Mucosa of rectum (tissue), 2 donors: ENCODE results near the gene AR.

Source experiments
- H3K27ac ChIP-seq, 2 donors: one replicate each; pipeline ENCODE4 v1.7.0; 2013; ENCODE audit warnings: inconsistent platforms in 2 of 2, low read depth in 2 of 2, low read length in 2 of 2
- H3K27me3 ChIP-seq, 2 donors: one replicate each; pipeline ENCODE4 v1.7.0; 2013; ENCODE audit warnings: low read length in 2 of 2; ENCODE audit not compliant: control insufficient read depth in 2 of 2, insufficient read depth in 2 of 2
- H3K36me3 ChIP-seq, 2 donors: one replicate each; pipeline ENCODE4 v1.7.0; 2013; ENCODE audit warnings: low read length in 2 of 2; ENCODE audit not compliant: control insufficient read depth in 2 of 2, insufficient read depth in 2 of 2
- H3K4me1 ChIP-seq, 2 donors: one replicate each; pipeline ENCODE4 v1.7.0; 2013; ENCODE audit warnings: low read length in 2 of 2, mild to moderate bottlenecking in 1 of 2; ENCODE audit not compliant: control insufficient read depth in 2 of 2, insufficient read depth in 2 of 2
- H3K4me3 ChIP-seq, 2 donors: one replicate each; pipeline ENCODE4 v1.7.0; 2013; ENCODE audit warnings: low read length in 2 of 2
- H3K9ac ChIP-seq, 2 donors: one replicate each; pipeline ENCODE4 v1.7.0; 2013; ENCODE audit warnings: low read length in 2 of 2, low read depth in 1 of 2, mild to moderate bottlenecking in 1 of 2
- H3K9me3 ChIP-seq, 2 donors: one replicate each; pipeline ENCODE4 v1.7.0; 2013; ENCODE audit warnings: low read length in 2 of 2; ENCODE audit not compliant: control insufficient read depth in 2 of 2
- donor health status: healthy.
- donor health status: Normal muscosa, but diverticular disease.

The AR gene

DNA sequence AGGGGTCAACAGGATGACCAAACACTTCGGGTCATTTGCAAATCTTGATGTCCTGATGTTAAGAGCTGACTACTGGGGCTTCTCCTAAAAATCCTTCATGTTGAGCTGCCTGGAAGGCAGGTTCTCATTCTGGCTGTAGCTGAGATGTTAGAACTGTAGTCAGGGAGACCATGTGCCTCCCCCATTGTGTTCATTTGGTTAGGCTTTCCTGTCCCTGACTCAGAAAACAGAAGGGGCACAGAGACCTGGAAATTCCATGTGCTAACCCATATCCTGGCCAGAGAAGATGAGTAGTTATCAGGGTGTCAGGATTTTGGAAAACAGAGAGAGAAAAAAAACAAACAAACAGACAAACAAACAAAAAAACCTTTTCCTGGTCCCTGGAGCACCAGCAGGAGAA, 177.5 kb downstream of the AR start:
- Histone ChIP-seq H3K36me3 (no peaks in the 10 kb centered on the region), H3K27ac (no peak overlapping the region), H3K9me3 (no peaks in the 10 kb centered on the region), H3K4me3 (no peak overlapping the region), H3K4me1 (no peaks in the 10 kb centered on the region), H3K27me3 (no peaks in the 10 kb centered on the region), H3K9ac (no peak overlapping the region)

DNA sequence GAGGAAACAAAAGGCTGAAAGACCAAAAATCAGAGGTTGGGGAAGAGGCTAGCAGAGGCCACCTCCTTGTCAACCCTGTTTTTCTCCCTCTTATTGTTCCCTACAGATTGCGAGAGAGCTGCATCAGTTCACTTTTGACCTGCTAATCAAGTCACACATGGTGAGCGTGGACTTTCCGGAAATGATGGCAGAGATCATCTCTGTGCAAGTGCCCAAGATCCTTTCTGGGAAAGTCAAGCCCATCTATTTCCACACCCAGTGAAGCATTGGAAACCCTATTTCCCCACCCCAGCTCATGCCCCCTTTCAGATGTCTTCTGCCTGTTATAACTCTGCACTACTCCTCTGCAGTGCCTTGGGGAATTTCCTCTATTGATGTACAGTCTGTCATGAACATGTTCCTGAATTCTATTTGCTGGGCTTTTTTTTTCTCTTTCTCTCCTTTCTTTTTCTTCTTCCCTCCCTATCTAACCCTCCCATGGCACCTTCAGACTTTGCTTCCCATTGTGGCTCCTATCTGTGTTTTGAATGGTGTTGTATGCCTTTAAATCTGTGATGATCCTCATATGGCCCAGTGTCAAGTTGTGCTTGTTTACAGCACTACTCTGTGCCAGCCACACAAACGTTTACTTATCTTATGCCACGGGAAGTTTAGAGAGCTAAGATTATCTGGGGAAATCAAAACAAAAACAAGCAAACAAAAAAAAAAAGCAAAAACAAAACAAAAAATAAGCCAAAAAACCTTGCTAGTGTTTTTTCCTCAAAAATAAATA, 179.9 kb downstream of the AR start:
- Histone ChIP-seq H3K4me3 (no peak overlapping the region), H3K27me3 (no peaks in the 10 kb centered on the region), H3K9me3 (no peaks in the 10 kb centered on the region), H3K36me3 (no peaks in the 10 kb centered on the region), H3K4me1 (no peaks in the 10 kb centered on the region), H3K9ac (no peak overlapping the region), H3K27ac (no peak overlapping the region)

DNA sequence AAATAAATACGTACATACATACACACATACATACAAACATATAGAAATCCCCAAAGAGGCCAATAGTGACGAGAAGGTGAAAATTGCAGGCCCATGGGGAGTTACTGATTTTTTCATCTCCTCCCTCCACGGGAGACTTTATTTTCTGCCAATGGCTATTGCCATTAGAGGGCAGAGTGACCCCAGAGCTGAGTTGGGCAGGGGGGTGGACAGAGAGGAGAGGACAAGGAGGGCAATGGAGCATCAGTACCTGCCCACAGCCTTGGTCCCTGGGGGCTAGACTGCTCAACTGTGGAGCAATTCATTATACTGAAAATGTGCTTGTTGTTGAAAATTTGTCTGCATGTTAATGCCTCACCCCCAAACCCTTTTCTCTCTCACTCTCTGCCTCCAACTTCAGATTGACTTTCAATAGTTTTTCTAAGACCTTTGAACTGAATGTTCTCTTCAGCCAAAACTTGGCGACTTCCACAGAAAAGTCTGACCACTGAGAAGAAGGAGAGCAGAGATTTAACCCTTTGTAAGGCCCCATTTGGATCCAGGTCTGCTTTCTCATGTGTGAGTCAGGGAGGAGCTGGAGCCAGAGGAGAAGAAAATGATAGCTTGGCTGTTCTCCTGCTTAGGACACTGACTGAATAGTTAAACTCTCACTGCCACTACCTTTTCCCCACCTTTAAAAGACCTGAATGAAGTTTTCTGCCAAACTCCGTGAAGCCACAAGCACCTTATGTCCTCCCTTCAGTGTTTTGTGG, 180.7 kb downstream of the AR start:
- Histone ChIP-seq H3K4me3 (no peak overlapping the region), H3K36me3 (no peaks in the 10 kb centered on the region), H3K27me3 (no peaks in the 10 kb centered on the region), H3K9me3 (no peaks in the 10 kb centered on the region), H3K27ac (no peak overlapping the region), H3K9ac (no peak overlapping the region), H3K4me1 (no peaks in the 10 kb centered on the region)

DNA sequence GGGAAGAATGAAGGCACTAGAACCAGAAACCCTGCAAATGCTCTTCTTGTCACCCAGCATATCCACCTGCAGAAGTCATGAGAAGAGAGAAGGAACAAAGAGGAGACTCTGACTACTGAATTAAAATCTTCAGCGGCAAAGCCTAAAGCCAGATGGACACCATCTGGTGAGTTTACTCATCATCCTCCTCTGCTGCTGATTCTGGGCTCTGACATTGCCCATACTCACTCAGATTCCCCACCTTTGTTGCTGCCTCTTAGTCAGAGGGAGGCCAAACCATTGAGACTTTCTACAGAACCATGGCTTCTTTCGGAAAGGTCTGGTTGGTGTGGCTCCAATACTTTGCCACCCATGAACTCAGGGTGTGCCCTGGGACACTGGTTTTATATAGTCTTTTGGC, 181.7 kb downstream of the AR start:
- Histone ChIP-seq H3K4me1 (no peaks in the 10 kb centered on the region), H3K36me3 (no peaks in the 10 kb centered on the region), H3K27ac (no peak overlapping the region), H3K4me3 (no peak overlapping the region), H3K9ac (no peak overlapping the region), H3K27me3 (no peaks in the 10 kb centered on the region), H3K9me3 (no peaks in the 10 kb centered on the region)

DNA sequence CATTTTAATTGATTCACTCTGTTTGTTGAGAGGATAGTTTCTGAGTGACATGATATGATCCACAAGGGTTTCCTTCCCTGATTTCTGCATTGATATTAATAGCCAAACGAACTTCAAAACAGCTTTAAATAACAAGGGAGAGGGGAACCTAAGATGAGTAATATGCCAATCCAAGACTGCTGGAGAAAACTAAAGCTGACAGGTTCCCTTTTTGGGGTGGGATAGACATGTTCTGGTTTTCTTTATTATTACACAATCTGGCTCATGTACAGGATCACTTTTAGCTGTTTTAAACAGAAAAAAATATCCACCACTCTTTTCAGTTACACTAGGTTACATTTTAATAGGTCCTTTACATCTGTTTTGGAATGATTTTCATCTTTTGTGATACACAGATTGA, 182.2 kb downstream of the AR start:
- Histone ChIP-seq H3K4me3 (no peak overlapping the region), H3K27me3 (no peaks in the 10 kb centered on the region), H3K4me1 (no peaks in the 10 kb centered on the region), H3K36me3 (no peaks in the 10 kb centered on the region), H3K9ac (no peak overlapping the region), H3K27ac (no peak overlapping the region), H3K9me3 (no peaks in the 10 kb centered on the region)

DNA sequence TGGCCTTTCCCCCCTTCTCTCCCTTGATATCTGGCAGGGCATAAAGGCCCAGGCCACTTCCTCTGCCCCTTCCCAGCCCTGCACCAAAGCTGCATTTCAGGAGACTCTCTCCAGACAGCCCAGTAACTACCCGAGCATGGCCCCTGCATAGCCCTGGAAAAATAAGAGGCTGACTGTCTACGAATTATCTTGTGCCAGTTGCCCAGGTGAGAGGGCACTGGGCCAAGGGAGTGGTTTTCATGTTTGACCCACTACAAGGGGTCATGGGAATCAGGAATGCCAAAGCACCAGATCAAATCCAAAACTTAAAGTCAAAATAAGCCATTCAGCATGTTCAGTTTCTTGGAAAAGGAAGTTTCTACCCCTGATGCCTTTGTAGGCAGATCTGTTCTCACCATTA, 183.8 kb downstream of the AR start:
- Histone ChIP-seq H3K9ac (no peak overlapping the region), H3K27ac (no peak overlapping the region), H3K9me3 (no peaks in the 10 kb centered on the region), H3K27me3 (no peaks in the 10 kb centered on the region), H3K4me3 (no peak overlapping the region), H3K36me3 (no peaks in the 10 kb centered on the region), H3K4me1 (no peaks in the 10 kb centered on the region)

GRCh38 chrX:67730296-67730695, 186.5 kb downstream of the AR start:
- Histone ChIP-seq H3K9ac (no peak overlapping the region), H3K27ac (no peak overlapping the region), H3K36me3 (no peaks in the 10 kb centered on the region), H3K4me1 (no peaks in the 10 kb centered on the region), H3K27me3 (no peaks in the 10 kb centered on the region), H3K9me3 (no peaks in the 10 kb centered on the region), H3K4me3 (no peak overlapping the region)

GRCh38 chrX:67731061-67731460, 187.2 kb downstream of the AR start:
- Histone ChIP-seq H3K9ac (no peak overlapping the region), H3K4me1 (no peaks in the 10 kb centered on the region), H3K36me3 (no peaks in the 10 kb centered on the region), H3K27me3 (no peaks in the 10 kb centered on the region), H3K4me3 (no peak overlapping the region), H3K9me3 (no peaks in the 10 kb centered on the region), H3K27ac (no peak overlapping the region)

DNA sequence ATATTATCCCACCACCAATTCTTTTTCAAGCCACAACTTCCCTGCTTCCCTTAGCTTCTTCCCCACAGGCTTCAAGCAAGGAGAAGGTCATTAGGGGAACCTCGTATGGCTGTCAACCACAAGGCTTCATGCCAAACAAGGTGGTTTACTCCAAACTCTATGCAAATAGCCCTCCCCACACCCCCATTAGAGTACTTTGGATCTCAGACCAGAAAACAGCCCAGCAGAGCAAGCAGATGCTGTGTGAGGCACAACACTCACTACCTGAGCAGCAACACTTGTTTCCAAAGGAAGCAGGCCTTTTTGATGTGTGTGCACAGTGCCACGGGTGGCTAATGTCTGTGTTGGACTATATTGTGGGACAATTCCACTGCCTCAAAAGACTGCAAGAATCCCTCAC, 189.0 kb downstream of the AR start:
- Histone ChIP-seq H3K36me3 (no peaks in the 10 kb centered on the region), H3K4me3 (no peak overlapping the region), H3K27me3 (no peaks in the 10 kb centered on the region), H3K27ac (no peak overlapping the region), H3K9ac (no peak overlapping the region), H3K4me1 (no peaks in the 10 kb centered on the region), H3K9me3 (no peaks in the 10 kb centered on the region)

DNA sequence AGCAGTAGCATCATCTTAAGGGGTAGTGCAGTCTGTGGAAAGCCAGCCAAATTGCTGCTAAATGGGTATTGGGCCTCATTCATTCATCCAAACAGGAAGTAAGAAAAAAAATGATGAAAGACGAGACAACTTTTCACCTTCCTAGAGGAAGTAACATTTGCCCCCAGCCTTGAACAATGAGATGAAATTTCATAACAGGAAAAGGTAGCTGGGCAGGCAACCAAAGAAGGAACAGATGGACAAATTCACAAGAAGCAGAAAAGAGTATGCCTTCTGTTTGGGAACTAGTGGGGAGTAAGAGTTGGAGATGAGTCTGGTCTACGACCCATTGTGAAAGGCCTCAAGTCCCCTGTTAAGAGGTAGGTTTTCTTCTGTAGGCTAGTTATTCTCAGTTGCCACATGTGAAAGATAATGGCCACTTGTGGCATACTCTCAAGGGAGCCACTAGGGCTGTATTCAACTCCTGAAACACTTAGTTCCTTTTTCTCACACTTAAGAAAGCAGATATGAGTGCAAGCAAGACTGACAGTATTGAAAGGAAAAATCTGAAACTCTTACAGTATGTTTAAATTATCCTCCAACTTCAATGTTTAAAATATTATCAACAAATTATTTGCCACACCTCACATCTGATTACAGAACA, 190.4 kb downstream of the AR start:
- H3K9me3 ChIP-seq, result no peaks in the 10 kb centered on the region
- H3K36me3 ChIP-seq, result no peaks in the 10 kb centered on the region
- H3K9ac ChIP-seq, result no peak overlapping the region
- H3K4me3 ChIP-seq, result no peak overlapping the region
- no peaks in the 10 kb centered on the region for H3K27me3 ChIP-seq
- no peaks in the 10 kb centered on the region for H3K4me1 ChIP-seq
- no peak overlapping the region for H3K27ac ChIP-seq
